ENCODE results near the gene NEIL1. TPM values are rescaled to one million over a fixed set of nuclear protein-coding genes. Genes with fewer than 3 reads are reported as not detected.
"Not testable (repeated sequence)": the region's sequence is repeated elsewhere in the genome, so short reads cannot be mapped to it uniquely, and the experiment has no call there.

The NEIL1 gene
- total and polyA plus RNA-seq, 2 experiments from 2014 or later: 42.2 to 71.2 TPM

DNA sequence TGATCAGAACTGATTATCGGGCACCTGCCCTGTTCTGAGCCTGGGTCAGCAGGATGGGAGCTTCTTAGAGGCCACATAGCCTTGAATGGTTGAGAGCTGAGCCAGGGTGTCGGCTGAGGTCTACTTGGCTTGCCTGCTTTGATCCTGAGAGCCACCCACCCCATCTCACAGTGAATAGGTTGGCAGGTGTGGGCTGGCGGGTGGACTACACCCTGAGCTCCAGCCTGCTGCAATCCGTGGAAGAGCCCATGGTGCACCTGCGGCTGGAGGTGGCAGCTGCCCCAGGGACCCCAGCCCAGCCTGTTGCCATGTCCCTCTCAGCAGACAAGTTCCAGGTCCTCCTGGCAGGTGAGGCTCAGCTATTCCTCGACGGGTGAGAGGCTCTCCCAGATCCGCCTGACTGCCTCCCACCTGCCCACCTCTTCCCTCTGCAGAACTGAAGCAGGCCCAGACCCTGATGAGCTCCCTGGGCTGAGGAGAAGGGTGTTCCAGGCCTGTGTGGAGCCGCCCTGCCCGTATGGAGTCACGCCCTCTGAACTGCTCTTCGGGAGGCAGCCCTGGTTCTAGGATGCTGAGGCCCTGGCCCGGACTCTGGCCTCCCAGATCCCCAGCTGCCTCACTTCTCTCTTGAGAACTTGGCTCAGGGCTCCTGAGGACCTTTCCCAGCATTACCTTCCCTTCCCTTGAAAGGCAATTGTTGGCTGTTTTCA, 7.2 kb upstream of the NEIL1 start:
- H3K9me3 ChIP-seq (ENCODE audit: low read depth): no peaks in the 10 kb centered on the region
- no peak overlapping the region for H3K27ac ChIP-seq
- H3K36me3 ChIP-seq: no peaks in the 10 kb centered on the region
- DNase-seq (ENCODE audit: low read depth in 1 of 2, low spot score in 1 of 2): no peak
- H3K4me1 ChIP-seq (ENCODE audit: low read depth): no peaks in the 10 kb centered on the region
- no peak overlapping the region for H3K4me3 ChIP-seq
- H3K27me3 ChIP-seq: no peaks in the 10 kb centered on the region
- TF ChIP-seq, protein P1, sequence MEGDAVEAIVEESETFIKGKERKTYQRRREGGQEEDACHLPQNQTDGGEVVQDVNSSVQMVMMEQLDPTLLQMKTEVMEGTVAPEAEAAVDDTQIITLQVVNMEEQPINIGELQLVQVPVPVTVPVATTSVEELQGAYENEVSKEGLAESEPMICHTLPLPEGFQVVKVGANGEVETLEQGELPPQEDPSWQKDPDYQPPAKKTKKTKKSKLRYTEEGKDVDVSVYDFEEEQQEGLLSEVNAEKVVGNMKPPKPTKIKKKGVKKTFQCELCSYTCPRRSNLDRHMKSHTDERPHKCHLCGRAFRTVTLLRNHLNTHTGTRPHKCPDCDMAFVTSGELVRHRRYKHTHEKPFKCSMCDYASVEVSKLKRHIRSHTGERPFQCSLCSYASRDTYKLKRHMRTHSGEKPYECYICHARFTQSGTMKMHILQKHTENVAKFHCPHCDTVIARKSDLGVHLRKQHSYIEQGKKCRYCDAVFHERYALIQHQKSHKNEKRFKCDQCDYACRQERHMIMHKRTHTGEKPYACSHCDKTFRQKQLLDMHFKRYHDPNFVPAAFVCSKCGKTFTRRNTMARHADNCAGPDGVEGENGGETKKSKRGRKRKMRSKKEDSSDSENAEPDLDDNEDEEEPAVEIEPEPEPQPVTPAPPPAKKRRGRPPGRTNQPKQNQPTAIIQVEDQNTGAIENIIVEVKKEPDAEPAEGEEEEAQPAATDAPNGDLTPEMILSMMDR (IDR thresholded peaks at IDR 0.05; ENCODE audit: low read depth, low read length): no peak

DNA sequence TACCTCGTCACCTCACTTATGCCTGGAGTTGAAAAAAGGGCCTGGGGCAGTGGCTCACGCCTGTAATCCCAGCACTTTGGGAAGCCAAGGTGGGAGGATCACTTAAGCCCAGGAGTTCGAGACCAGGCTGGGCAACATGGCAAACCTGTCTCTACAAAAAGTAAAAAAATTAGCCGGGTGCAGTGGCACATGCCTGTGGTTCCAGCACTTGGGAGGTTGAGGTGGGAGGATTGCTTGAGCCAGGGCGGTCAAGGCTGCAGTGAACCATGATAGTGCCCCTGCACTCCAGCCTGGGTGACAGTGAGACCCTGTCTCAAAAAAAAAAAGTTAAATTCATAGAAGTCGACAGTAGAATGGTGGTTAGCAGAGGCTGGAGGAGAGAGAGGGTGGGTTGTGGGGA, 4.6 kb upstream of the NEIL1 start:
- Histone ChIP-seq H3K27me3 (no peaks in the 10 kb centered on the region), H3K27ac (no peak overlapping the region), H3K4me3 (no peak overlapping the region), H3K9me3 (ENCODE audit: low read depth) (no peaks in the 10 kb centered on the region), H3K36me3 (no peaks in the 10 kb centered on the region), H3K4me1 (ENCODE audit: low read depth) (no peaks in the 10 kb centered on the region)
- no peak for DNase-seq (ENCODE audit: low read depth in 1 of 2, low spot score in 1 of 2)
- TF ChIP-seq, protein P1 (IDR thresholded peaks at IDR 0.05; ENCODE audit: low read depth, low read length): no peak

DNA sequence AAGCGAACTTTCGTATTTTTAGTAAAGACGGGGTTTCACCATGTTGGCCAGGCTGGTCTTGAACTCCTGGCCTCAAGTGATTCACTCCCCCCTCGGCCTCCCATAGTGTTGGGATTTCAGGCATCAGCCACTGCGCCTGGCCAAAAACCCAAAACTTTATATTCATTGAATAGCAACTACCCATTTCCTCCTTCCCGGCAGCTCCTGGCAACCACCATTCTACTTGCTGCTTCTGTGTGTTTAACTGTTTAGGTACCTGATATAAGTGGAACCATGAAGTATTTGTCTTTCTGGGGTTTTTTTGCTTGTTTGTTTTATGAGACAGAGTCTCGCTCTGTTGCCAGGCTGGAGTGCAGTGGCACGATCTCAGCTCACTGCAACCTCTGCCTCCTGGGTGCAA, 2.9 kb upstream of the NEIL1 start:
- not testable (repeated sequence) for H3K4me1 ChIP-seq (ENCODE audit: low read depth); H3K27ac ChIP-seq; H3K4me3 ChIP-seq; H3K27me3 ChIP-seq; H3K9me3 ChIP-seq (ENCODE audit: low read depth); H3K36me3 ChIP-seq
- peak in 1 of 2 donors; percentile 38 for DNase-seq (ENCODE audit: low read depth in 1 of 2, low spot score in 1 of 2)

DNA sequence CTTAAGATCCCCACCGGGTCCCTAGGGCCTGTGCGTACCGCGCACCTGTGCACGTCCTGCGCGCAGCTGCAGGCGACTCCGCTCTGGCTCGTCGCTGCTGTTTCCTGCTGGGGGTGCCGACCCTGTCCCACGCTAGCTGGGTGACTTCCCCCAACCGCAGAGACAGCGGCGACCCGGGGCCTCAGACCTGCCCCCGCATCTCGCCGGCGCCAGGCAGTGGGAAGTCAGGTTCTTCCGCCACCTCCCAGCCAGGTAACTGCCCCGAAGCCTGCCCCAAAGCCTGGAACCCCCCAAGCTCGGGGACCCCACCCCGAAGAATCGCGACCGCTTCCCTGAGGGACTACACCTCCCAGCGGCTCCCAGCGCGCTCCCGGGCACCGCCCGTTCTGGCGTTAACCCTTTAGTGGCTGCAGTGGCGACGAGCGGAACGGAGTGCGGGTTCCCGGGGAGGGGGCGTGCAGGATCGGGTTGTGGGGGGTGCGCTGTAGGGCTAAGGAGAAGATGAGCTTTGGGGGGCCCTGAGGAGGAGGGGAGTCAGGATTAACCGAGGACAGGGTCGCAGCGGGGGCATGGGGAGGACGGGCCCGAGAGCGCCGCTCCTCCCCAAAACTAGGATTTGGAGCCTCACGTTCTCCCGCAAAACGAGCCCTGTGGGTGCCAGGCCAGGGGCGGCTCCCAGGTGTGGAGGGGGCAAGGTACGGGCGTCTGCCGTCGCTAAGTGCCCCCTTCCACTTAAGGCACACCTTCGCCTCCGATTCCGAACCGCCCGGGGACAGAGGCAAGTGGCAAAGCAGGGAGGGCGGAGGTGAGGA, 589 bp downstream of the NEIL1 start:
- TF ChIP-seq, protein P1 (IDR thresholded peaks at IDR 0.05; ENCODE audit: low read depth, low read length): no peak
- H3K27me3 ChIP-seq: no peaks in the 10 kb centered on the region
- peak overlapping the region; percentile 89 for H3K4me3 ChIP-seq
- no peaks in the 10 kb centered on the region for H3K36me3 ChIP-seq
- H3K27ac ChIP-seq: no peak overlapping the region
- no peaks in the 10 kb centered on the region for H3K9me3 ChIP-seq (ENCODE audit: low read depth)
- H3K4me1 ChIP-seq (ENCODE audit: low read depth): no peaks in the 10 kb centered on the region
- peak; percentile 36 to 74 for DNase-seq (ENCODE audit: low read depth in 1 of 2, low spot score in 1 of 2)

DNA sequence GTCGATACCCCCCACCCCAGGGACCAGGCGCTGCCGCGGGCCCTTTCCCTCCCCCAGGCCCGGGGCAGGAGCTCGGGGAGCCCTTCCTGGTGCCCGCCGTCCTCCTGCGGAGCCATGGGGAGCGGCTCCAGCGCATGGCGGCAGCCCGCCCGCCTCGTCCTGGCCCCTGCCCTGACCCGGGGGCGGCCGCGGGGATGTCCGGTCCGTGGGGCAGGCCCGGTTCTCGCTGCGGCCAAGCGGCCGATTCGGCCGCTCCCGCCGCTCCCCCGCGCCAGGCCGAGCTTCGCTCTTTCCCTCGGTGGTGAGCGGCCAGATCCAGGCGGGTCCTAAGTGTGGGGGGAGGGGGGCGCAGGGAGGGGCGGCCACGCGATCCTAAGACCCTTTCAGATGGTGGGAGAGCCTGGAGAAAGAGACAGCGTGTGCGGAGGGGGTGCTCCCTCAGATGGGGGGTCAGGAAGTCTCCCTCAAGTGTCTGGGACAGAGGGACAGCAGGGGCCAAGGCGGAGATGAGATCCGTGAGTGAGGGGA, 1.3 kb downstream of the NEIL1 start:
- TF ChIP-seq, protein P1 (IDR thresholded peaks at IDR 0.05; ENCODE audit: low read depth, low read length): no peak
- no peaks in the 10 kb centered on the region for H3K36me3 ChIP-seq
- peak; percentile 13 to 38 for DNase-seq (ENCODE audit: low read depth in 1 of 2, low spot score in 1 of 2)
- no peaks in the 10 kb centered on the region for H3K4me1 ChIP-seq (ENCODE audit: low read depth)
- H3K9me3 ChIP-seq (ENCODE audit: low read depth): no peaks in the 10 kb centered on the region
- H3K27ac ChIP-seq: no peak overlapping the region
- peak overlapping the region; percentile 89 for H3K4me3 ChIP-seq
- no peaks in the 10 kb centered on the region for H3K27me3 ChIP-seq

Measured in cardiac muscle cell (in vitro differentiated cells and primary cell).